ENCODE measurements around the gene XPNPEP2. TPM values are rescaled to one million over a fixed set of nuclear protein-coding genes. Genes with fewer than 3 reads are reported as not detected.

XPNPEP2 gene
- total and polyA plus RNA-seq, 3 donors from 2014 or later, result 0.08 to 1.4 (median 0.25) TPM

DNA sequence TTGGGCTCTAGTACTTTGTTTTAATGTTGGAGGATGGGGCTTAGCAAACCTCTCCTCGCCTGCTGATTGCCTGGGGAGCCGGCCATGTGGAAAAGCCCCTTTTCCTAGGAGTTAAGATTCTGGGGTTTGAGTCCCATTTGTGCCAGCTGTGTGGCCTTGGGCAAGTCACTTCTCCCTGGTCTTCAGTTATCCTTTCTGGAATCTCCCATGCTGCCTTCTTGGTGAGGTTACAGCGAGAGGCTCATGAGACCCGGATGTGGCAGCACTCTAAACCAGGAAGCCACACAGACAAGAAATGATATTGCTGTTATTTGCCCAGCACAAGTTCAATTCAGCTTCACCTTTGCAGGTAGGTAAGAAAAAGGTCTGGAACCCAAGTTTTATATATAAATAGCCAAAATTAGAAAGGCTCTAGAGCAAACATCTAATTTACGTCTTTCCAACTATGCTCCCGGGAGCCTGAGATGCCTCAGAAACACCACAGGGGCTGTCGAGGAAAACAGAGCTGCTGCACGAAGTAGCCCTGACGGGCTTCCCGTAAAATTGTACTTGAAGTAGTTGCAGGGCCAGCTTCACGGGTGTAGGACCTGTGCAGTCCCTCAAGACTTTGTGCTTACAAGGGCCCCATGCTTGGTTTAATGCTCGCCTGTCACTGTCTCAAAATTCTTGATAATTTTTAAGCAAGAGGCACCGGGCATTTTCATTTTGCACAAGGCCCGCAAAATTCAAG, 32.7 kb downstream of the XPNPEP2 start:
- no peaks in the 10 kb centered on the region for H3K9me3 ChIP-seq
- H3K27ac ChIP-seq, result no peak overlapping the region
- WGBS, 2 donors, result 87 to 90% methylated on average over 13 to 14 of the region's 14 CpGs
- intact Hi-C loops (cut with DNase I; ENCODE audit: low total_unique reads), result no loop called here
- no peaks in the 10 kb centered on the region for H3K27me3 ChIP-seq
- no peaks in the 10 kb centered on the region for H3K36me3 ChIP-seq (ENCODE audit: low read depth, missing control alignments)
- H3K4me1 ChIP-seq, result no peaks in the 10 kb centered on the region
- TF ChIP-seq, protein P1, sequence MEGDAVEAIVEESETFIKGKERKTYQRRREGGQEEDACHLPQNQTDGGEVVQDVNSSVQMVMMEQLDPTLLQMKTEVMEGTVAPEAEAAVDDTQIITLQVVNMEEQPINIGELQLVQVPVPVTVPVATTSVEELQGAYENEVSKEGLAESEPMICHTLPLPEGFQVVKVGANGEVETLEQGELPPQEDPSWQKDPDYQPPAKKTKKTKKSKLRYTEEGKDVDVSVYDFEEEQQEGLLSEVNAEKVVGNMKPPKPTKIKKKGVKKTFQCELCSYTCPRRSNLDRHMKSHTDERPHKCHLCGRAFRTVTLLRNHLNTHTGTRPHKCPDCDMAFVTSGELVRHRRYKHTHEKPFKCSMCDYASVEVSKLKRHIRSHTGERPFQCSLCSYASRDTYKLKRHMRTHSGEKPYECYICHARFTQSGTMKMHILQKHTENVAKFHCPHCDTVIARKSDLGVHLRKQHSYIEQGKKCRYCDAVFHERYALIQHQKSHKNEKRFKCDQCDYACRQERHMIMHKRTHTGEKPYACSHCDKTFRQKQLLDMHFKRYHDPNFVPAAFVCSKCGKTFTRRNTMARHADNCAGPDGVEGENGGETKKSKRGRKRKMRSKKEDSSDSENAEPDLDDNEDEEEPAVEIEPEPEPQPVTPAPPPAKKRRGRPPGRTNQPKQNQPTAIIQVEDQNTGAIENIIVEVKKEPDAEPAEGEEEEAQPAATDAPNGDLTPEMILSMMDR (IDR thresholded peaks at IDR 0.05), result no peak
- no peak for TF ChIP-seq POLR2A (IDR thresholded peaks at IDR 0.05)
- H3K4me3 ChIP-seq, result no peak overlapping the region
- no peak for DNase-seq

DNA sequence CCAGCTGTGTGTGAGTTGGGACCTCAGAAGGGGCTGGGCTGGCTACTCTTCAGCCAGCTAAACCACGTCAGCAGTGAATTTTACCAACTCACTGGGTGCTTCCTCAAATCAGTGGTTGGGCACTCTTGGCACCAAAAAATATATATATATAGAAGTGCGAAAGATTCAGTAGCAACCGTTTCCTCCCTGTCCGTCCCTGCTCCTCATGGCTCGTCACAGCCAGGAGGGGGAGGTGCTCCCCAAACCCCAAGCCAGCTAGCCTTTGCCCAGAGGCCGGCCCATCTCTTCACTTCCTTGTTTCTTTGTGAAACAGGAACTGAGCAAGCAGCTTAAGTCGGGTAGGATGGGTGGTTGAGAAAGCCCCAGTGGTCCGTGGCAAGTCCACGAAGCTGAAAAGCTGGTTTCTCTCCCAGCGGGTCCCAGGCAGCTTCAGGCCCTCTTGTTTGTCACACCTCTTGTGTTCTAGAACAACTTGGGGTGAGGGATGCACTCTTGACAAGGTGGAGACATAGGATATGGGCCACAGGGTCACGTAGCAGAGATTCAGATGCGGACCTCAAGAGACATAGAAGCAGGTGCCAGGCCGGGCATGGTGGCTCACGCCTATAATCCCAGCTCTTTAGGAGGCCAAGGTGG, 34.1 kb downstream of the XPNPEP2 start:
- Histone ChIP-seq H3K4me3 (no peak overlapping the region), H3K9me3 (no peaks in the 10 kb centered on the region), H3K4me1 (no peaks in the 10 kb centered on the region), H3K27ac (no peak overlapping the region), H3K27me3 (no peaks in the 10 kb centered on the region), H3K36me3 (ENCODE audit: low read depth, missing control alignments) (no peaks in the 10 kb centered on the region)
- WGBS, 2 donors, result 76 to 92% methylated on average over 10 to 14 of the region's 14 CpGs
- no peak for TF ChIP-seq POLR2A (IDR thresholded peaks at IDR 0.05)
- TF ChIP-seq, protein P1 (IDR thresholded peaks at IDR 0.05), result no peak
- intact Hi-C loops (cut with DNase I; ENCODE audit: low total_unique reads), result no loop called here
- DNase-seq, result peak; percentile 18

DNA sequence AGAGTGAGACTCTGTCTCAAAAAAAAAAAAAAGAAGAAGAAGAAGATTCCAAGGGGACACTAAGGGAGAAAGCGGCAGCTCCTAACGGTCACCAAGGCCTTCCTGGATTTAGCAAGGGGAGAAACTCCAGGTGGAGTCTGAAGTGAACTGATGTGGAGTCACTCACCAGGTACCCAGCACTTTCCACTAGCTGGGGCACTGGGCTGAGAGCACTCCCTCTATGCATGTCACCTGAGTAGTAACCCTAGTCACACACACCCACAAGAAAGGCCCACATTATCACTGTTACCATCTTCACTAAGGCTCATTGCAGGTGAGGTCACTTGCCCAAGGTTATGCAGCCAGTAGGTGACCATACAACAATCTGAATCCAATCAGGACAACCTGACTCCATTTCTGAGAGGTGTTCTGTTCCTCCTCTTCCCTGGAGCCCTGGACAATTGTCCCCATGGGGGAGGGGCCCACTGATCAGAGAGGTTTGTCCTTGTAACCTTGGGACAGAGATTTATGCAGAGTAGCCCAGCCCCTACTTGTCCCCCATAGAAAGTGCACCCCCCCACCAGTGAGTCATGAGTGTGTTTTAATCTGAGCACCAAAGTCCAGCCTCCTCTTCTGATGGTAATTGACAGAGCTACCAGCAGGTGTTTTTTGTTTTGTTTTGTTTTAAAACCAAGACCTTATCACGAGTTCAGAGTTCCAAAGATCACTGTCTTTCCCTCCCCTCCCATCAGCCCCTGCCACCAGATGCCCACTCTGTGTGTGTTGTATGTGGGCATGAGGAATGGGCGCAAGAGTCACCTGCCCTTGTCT, 35.1 kb downstream of the XPNPEP2 start:
- 85 to 89% methylated on average over 2 to 4 of the region's 4 CpGs for WGBS, 2 donors
- Histone ChIP-seq H3K27ac (no peak overlapping the region), H3K27me3 (no peaks in the 10 kb centered on the region), H3K4me3 (no peak overlapping the region), H3K9me3 (no peaks in the 10 kb centered on the region), H3K4me1 (no peaks in the 10 kb centered on the region), H3K36me3 (ENCODE audit: low read depth, missing control alignments) (no peaks in the 10 kb centered on the region)
- no peak for DNase-seq
- TF ChIP-seq, protein P1 (IDR thresholded peaks at IDR 0.05), result no peak
- no peak for TF ChIP-seq POLR2A (IDR thresholded peaks at IDR 0.05)
- intact Hi-C loops (cut with DNase I; ENCODE audit: low total_unique reads), result no loop called here

DNA sequence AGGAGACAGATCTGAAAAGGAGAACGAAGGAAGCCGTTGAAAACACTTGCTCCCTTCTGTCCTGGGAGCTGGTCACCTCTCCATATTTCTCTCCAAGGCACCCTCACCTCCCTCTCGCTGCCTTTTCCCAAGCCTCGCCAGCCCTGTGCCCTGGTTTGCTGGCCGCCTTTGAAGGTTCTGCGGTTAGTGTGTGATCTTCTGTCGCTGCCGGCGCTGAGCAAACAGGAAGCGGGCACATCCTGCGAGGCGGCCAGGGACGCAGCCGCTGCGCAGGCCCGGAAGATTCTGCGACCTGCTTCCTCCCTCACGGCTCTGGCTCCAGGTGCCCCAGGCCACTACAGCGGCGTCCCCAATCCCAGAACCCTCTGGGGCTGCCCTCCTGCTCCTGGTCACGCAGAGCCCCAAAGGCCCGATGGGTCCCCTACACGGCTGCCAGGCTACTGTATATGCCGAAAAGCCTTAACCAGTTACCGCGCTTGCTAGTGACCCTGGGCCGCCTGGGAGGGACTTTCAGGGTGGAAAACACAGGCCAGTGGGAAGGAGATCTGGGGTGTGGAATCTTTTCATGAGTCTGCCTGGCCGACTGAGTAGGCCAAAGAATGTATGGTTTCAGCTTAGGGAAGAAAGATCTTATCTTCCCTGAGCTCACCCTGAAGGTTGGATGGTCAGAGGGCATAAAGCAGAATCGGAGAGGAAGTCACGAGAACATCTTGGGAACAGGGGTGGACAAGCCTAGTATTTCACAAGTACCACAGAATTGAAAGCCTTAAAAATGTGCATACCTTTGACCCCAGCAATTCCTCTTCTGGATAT, 38.6 kb downstream of the XPNPEP2 start:
- no peak overlapping the region for H3K27ac ChIP-seq
- no peak overlapping the region for H3K4me3 ChIP-seq
- intact Hi-C loops (cut with DNase I; ENCODE audit: low total_unique reads), result no loop called here
- no peak for TF ChIP-seq POLR2A (IDR thresholded peaks at IDR 0.05)
- TF ChIP-seq, protein P1 (IDR thresholded peaks at IDR 0.05), result no peak
- H3K9me3 ChIP-seq, result no peaks in the 10 kb centered on the region
- peak; percentile 17 for DNase-seq
- H3K4me1 ChIP-seq, result no peaks in the 10 kb centered on the region
- H3K27me3 ChIP-seq, result no peaks in the 10 kb centered on the region
- H3K36me3 ChIP-seq (ENCODE audit: low read depth, missing control alignments), result no peaks in the 10 kb centered on the region
- 35 to 44% methylated on average over 13 of the region's 30 CpGs for WGBS, 2 donors
